Upper lobe of left lung (tissue), 6 donors: ENCODE data around the gene ANXA6. TPM values are rescaled to one million over a fixed set of nuclear protein-coding genes. Genes with fewer than 3 reads are reported as not detected.

Experiments
- ATAC-seq, 2 donors: fragments of 200-7000 bp; cut with Tn5 transposase; one replicate each; pipeline ENCODE4 v1.9.1; 2022; ENCODE audit warnings: mild to moderate bottlenecking in 2 of 2, moderate library complexity in 2 of 2; ENCODE audit not compliant: low FRiP score in 2 of 2
- DNase-seq, 2 donors: peaks; one replicate each; pipeline ENCODE4 v3.0.0-alpha.2; 2019 to 2020
- H3K27ac ChIP-seq, 4 donors: fragments of 200-600 bp; sonication (generic); one replicate each; pipeline ENCODE4 v1.5.1; 2016 to 2019
- H3K27me3 ChIP-seq, 4 donors: fragments of 200-600 bp; sonication (generic); one replicate each; pipeline ENCODE4 v1.5.1; 2017 to 2019
- H3K36me3 ChIP-seq, 4 donors: fragments of 200-600 bp; sonication (generic); one replicate each; pipeline ENCODE4 v1.5.1; 2016 to 2019
- H3K4me1 ChIP-seq, 4 donors: fragments of 200-600 bp; sonication (generic); one replicate each; pipeline ENCODE4 v1.5.1; 2018 to 2019
- H3K4me3 ChIP-seq, 4 donors: fragments of 200-600 bp; sonication (generic); one replicate each; pipeline ENCODE4 v1.5.1; 2017 to 2019; ENCODE audit warnings: mild to moderate bottlenecking in 2 of 4, moderate library complexity in 1 of 4
- H3K9me3 ChIP-seq, 4 donors: fragments of 200-600 bp; sonication (generic); one replicate each; pipeline ENCODE4 v1.5.1; 2018 to 2019
- CTCF ChIP-seq, 6 experiments: fragments of 450-650 bp in 4 of 6; fragments of 200-600 bp in 2 of 6; sonication (generic) in 2 of 6; IDR thresholded peaks; one replicate each; pipeline ENCODE4 v1.5.1; 2016 to 2019; ENCODE audit warnings: antibody characterized with exemption in 6 of 6
- EP300 ChIP-seq, 4 donors: sonication (generic); formaldehyde crosslinking; IDR thresholded peaks; one replicate each; pipeline ENCODE4 v1.5.1; 2017; ENCODE audit warnings: antibody characterized with exemption in 4 of 4, control low read depth in 2 of 4
- POLR2A ChIP-seq, 4 donors: fragments of 450-650 bp; IDR thresholded peaks; one replicate each; pipeline ENCODE4 v1.5.1; 2016 to 2017; ENCODE audit warnings: antibody characterized with exemption in 4 of 4, mild to moderate bottlenecking in 2 of 4
- POLR2AphosphoS5 ChIP-seq, 2 donors: sonication (generic); formaldehyde crosslinking; IDR thresholded peaks; one replicate each; pipeline ENCODE4 v1.5.1; 2017; ENCODE audit warnings: antibody characterized with exemption in 2 of 2
- WGBS, 2 donors: methylation state at CpG; one replicate each; pipeline ENCODE4 v1.1.5; 2017 to 2018; 5-methylcytosine and 5-hydroxymethylcytosine counted together
- total RNA-seq, 6 donors: library from RNA; depleted of rRNA in 4 of 6; stranded (reverse); fragments of >200 nt in 4 of 6; gene quantifications; one replicate each; pipeline versions ENCODE4 v1.1.0 to v1.2.1, GENCODE V29; 2016 to 2021
- donor health status: DM: no; HTN: no; CAD: no; lungs with moderate emphysema.
- donor health status: DM: no; HTN: yes; CAD: no; lungs with severe emphysema.

The ANXA6 gene
- total RNA-seq, 6 donors from 2014 or later = 68.5 to 176 (median 84.5) TPM

- ATAC-seq (no peak), DNase-seq (no peak)
- H3K4me1 ChIP-seq = peaks cover 69 to 85% (median 78%) of the 10 kb centered on the region in 4 donors
- no peaks in the 10 kb centered on the region for H3K27me3 ChIP-seq
- WGBS, 2 donors = 64 to 68% methylated on average over 6 of the region's 6 CpGs
- H3K27ac ChIP-seq = peak overlapping the region; percentile 98 to 99 (median 98)
- H3K9me3 ChIP-seq = no peaks in the 10 kb centered on the region
- H3K4me3 ChIP-seq = peak overlapping the region in 2 of 4 donors; percentile 85 to 86
- no peaks in the 10 kb centered on the region for H3K36me3 ChIP-seq
- TF ChIP-seq POLR2AphosphoS5 (IDR thresholded peaks at IDR 0.05) = no peak
- TF ChIP-seq EP300 (IDR thresholded peaks at IDR 0.05) = no peak
- TF ChIP-seq CTCF (IDR thresholded peaks at IDR 0.05) = peak in 4 of 6 experiments; percentile 12 to 46 (median 26)
- no peak for TF ChIP-seq POLR2A (IDR thresholded peaks at IDR 0.05)
Measured at GRCh38 chr5:151082282-151082902, 75.2 kb downstream of the ANXA6 start.

- Histone ChIP-seq H3K27ac (peak overlapping the region; percentile 98 to 99 (median 98)), H3K36me3 (no peaks in the 10 kb centered on the region), H3K4me3 (peak overlapping the region; percentile 46 to 87 (median 86)), H3K27me3 (no peaks in the 10 kb centered on the region), H3K4me1 (peaks cover 69 to 85% (median 78%) of the 10 kb centered on the region in 4 donors), H3K9me3 (no peaks in the 10 kb centered on the region)
- no peak for TF ChIP-seq EP300 (IDR thresholded peaks at IDR 0.05)
- no peak for TF ChIP-seq POLR2A (IDR thresholded peaks at IDR 0.05)
- TF ChIP-seq CTCF (IDR thresholded peaks at IDR 0.05) = no peak
- TF ChIP-seq POLR2AphosphoS5 (IDR thresholded peaks at IDR 0.05) = no peak
- ATAC-seq (no peak), DNase-seq (no peak)
- 10 to 15% methylated on average over 15 of the region's 15 CpGs for WGBS, 2 donors
Measured at GRCh38 chr5:151081431-151082281, 75.9 kb downstream of the ANXA6 start.

- DNase-seq (peak; percentile 96 to 100), ATAC-seq (peak; percentile 96 to 97)
- Histone ChIP-seq H3K27ac (peak within 1 kb of the TSS; percentile 98 to 99 (median 98)), H3K4me1 (peaks cover 69 to 85% (median 78%) of the 10 kb centered on the region in 4 donors), H3K9me3 (no peaks in the 10 kb centered on the region), H3K27me3 (no peaks in the 10 kb centered on the region), H3K4me3 (peak within 1 kb of the TSS; percentile 83 to 87 (median 86)), H3K36me3 (no peaks in the 10 kb centered on the region)
- 0% methylated on average over 10 to 56 of the region's 86 CpGs for WGBS, 2 donors
- peak in 2 of 6 experiments; percentile 3 to 16 for TF ChIP-seq CTCF (IDR thresholded peaks at IDR 0.05)
- TF ChIP-seq EP300 (IDR thresholded peaks at IDR 0.05) = peak in 1 of 4 donors; percentile 44
- peak; percentile 71 to 95 for TF ChIP-seq POLR2AphosphoS5 (IDR thresholded peaks at IDR 0.05)
- peak; percentile 16 to 97 (median 89) for TF ChIP-seq POLR2A (IDR thresholded peaks at IDR 0.05)
Measured at GRCh38 chr5:151080613-151081430, 76.8 kb downstream of the ANXA6 start, which contains the start of gene TNIP1. Gene TNIP1 (minus strand): TSS chr5:151081034. CDS start chr5:151065095, 15,939 bp downstream.

GRCh38 chr5:151079838-151080612 is 77.6 kb downstream of the ANXA6 start:
- H3K27me3 ChIP-seq = no peaks in the 10 kb centered on the region
- TF ChIP-seq EP300 (IDR thresholded peaks at IDR 0.05) (no peak), POLR2A (IDR thresholded peaks at IDR 0.05) (no peak), POLR2AphosphoS5 (IDR thresholded peaks at IDR 0.05) (no peak), CTCF (IDR thresholded peaks at IDR 0.05) (no peak)
- no peak for ATAC-seq
- peak overlapping the region; percentile 98 to 99 (median 98) for H3K27ac ChIP-seq
- H3K9me3 ChIP-seq = no peaks in the 10 kb centered on the region
- H3K36me3 ChIP-seq = no peaks in the 10 kb centered on the region
- WGBS, 2 donors = 4% methylated on average over 21 of the region's 21 CpGs
- H3K4me1 ChIP-seq = peaks cover 68 to 83% (median 76%) of the 10 kb centered on the region in 4 donors
- DNase-seq = no peak
- peak overlapping the region; percentile 83 to 87 (median 86) for H3K4me3 ChIP-seq
